NCI-H345 treated with DMSO at 0.1 percent for 48 hours (cell line): Measurements from ENCODE around the gene CNTN4.
"Not testable (repeated sequence)": the region's sequence is repeated elsewhere in the genome, so short reads cannot be mapped to it uniquely, and the experiment has no call there.

Experiments used
- DNase-seq: peaks from one replicate; lab custom pipeline; 2025; ENCODE audit not compliant: unreplicated experiment; lab: John Stamatoyannopoulos, UW

The CNTN4 gene

DNA sequence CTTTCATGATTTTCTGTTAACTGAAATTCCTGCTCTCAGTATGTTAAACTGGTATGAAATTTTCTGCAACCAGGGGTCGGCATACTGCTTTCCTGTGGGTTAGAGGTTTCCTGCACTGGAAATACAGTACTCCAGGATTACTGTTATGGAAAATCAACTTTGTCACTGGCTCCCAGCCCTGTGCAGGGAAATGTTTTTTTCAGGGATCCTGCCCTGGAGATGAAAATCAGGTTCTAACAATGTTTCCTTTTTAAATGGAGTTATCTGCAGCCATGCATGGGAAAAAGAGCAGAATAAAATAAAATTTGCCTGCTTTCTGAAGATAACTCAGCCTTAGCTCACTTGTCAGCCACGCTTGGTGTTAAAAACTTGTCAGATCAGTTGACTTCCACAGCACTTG lies 791.1 kb downstream of the CNTN4 start:
- DNase-seq = no peak

DNA sequence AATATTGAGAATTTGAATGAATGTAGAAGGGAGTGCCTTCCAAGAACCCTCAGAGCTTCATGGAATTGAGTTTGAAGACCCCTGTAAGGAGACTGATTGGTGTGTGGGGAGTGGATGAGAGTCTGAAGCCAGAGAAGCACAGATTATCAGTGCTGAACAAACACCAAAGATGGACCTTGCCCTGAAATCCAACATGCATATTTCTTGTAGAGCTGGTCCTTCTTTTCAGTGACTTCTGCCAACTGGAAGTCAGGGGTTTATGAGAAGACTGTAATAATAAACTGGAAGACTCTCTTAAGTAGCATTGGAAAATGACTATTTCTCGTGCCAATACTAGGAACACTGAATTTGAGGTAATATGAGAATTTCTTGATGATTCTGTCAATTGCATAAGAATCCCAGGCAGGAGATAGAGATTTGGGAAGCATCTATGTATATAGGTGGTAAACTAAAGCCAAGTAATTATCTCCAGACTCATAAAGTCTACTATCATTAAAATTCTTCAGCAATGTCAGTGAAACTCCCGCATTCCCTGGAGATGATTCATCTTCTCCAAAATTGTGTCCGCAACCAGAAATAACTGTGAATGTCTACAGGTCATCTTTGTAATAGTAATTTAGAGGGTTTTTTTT lies 797.8 kb downstream of the CNTN4 start:
- DNase-seq = no peak

DNA sequence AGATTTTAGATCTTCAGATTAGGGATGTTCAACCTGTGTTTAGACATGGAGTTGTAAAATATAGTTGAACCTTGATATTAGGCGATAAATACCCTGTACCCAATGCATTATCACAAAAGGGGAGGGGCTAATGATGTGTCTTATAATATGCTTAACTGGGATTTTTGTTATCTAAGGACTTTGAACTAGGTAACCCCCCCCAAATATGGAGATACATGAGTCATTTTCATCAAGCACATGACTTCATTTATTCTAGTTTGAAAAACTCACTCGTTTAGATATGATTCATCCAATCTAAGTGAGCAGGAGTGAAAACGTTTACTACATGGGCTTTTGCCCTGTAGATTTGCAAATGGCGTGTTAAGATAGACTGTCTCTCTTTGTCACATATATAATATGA lies 799.2 kb downstream of the CNTN4 start:
- no peak for DNase-seq

DNA sequence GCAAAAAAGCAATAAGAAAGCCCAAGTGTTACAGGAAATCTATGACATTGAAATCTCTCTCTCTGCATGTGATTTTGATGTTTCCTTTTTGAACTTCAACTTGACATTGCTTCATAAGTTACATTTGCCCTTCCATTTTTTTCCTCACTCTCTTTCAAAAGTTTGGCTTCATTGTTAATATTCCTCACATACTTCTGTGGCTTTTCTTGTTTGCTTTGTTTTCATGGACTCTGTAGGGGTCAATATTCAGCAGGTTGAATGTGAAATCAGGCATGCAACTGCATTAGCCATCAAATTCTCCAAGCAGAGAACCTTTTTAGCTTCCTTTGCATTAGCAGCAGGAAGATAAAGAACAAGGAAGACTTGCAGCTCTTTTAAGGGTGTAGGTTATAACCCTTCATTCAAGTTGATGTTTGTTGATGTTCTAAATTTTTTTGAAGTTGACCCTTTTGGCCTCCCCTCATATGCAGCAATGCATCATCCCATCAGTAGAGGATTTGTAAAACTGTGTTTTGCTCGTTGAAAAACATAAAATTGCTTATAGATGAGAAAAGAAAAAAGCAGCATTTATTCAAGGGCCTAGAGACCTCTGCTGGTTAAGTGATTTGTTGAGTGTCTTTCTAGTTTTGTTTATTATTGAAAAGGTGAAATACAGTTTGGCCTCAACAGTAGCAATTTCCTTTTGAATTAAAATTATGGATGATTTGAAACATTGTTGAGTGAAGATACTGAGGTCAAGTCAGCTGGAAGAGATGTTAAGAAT lies 800.1 kb downstream of the CNTN4 start:
- no peak for DNase-seq

DNA sequence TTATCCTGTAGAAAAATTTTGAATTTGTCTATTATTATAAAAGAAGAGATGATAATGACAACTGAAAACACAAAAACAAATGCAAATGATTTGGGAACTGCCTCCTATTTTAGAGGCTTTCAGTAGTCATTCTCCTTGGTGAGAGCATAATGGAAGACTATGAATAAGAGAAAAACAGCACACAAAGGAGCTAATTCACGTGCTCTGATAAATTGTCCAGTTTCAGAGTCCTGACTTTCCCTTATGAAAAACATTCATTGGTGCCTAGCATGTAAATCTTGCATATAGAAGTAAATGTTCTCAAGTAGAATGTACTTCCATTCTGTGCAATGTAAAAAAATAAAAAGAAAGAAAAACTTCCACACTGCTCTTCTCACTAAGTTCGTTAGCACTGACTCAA lies 805.4 kb downstream of the CNTN4 start:
- DNase-seq = no peak

DNA sequence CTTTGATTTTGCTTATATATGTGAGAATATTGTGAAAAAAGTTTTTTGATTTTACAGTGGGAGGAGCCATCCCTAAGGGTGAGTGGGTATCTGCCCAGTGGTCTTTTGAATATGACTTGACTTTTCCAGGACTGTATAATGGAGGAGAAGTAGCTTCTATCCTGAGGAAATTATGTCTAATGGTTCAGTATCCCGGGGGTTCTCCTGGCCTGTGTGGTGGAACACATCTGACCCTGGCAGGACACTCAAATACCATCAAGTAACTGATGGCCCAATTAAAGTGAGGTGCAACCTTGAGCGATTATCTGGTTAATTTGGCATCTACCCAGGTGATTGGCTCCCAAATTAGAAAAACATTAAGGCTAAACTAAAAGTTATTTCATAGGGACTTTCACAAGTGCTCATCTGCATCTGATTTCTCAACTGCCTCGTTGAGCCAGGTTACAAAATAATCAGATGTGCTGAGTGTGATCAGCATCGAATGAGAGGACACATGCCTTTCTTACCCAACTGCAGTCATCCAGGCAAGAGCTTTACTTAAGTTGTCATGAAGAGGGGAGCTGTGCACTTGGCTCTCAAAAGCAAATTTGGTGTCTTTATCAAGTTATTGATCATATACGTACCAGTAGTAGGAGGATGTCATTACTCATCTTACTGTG lies 810.2 kb downstream of the CNTN4 start:
- DNase-seq = no peak

DNA sequence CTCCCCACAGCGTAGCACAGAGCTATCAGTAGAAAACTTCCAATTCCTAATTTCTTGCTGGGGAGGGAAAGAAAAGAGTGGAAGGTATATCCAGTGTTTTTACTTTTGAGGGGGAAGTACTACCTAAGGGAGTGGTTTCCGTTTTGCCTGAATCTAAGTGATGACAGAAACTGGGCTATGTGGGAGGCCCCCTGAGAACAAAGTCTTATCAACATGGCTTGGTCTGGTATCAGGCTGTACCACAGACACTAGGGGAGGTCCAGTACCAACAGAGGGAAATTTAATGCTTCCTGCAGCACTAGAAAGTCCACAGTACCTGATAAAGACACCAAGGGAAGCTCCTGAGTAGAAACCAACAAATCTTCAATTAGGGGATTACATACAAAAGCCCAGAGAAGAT lies 812.3 kb downstream of the CNTN4 start:
- DNase-seq = no peak

DNA sequence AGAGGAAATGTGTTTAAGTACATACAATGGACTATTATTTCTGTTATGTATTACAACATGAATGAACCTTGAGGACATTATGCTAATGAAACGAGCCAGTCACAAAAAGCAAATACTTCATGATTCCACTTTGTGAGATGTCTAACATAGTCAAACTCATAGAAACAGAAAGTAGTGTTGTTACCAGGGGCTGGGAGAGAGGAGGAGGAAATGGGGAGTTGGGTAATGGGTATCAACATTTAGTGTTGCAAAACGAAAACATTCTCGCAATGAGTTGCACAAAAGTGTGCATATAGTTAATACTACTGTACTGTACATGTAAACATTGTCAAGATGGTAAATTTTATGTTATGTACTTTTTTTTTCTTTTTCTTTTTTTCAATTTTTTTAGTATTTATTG lies 817.2 kb downstream of the CNTN4 start:
- DNase-seq = no peak

DNA sequence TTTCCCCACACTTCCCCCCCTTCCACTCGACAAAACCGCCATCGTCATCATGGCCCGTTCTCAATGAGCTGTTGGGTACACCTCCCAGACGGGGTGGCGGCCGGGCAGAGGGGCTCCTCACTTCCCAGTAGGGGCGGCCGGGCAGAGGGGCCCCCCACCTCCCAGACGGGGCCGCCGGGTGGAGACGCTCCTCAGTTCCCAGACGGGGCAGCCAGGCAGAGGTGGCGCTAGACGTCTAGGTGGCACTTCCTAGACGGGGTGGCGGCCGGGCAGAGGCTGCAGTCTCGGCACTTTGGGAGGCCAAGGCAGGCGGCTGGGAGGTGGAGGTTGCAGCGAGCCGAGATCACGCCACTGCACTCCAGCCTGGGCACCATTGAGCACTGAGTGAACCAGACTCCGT lies 818.0 kb downstream of the CNTN4 start:
- DNase-seq = not testable (repeated sequence)

DNA sequence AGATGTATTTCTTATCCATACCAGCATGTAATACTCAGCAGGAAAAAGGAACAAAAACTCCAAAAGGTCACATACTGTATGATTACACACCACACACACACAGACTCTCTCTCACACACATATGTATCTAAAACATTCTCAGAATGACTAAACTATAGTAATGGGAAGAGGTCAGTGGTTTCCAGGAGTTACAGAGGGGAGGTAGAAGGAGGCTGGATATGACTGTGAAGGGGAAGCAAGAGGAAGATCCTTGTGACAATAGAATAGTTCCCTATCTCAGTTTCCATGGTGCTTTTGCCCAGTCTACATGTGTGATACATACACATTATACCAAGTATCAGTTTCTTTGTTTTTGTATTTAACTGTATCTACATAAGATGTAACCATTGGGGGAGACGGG lies 821.4 kb downstream of the CNTN4 start:
- no peak for DNase-seq

DNA sequence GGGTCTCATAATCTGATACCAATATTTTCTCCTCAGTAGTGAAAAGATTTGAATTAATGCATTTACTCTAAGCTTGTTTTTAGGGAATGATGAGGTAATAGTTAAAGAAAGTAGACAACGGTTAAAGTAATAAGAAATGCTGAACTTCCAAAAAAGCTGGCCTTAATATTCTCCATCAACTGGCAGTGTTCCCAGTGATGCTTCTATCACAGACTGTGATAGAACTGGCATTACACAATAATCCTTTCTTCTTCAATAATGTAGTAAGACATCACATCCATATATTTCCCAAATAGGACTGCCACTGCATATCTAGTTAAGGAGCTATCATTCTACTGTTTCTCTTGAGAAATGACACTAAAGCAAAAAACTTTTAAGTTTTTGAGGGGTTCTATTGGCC lies 822.8 kb downstream of the CNTN4 start:
- DNase-seq = no peak

DNA sequence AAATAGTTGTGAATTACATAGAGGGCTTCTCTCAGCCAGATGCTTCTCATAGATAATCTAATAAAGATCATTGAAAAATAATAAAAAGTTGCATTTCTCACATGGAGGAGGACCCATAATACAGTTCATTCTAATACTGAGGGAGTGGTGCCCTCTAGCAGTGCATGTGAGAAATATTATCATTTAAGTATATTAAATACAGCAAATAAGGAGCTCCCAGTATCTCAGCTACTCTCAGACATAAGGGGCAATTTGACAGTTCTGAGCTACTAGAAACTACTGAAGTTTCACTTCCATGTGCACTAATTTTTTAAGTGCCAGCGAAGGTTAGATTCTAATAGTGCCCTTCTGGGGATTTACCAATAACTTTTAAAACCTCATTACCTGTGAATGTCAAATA lies 823.2 kb downstream of the CNTN4 start:
- DNase-seq = no peak

DNA sequence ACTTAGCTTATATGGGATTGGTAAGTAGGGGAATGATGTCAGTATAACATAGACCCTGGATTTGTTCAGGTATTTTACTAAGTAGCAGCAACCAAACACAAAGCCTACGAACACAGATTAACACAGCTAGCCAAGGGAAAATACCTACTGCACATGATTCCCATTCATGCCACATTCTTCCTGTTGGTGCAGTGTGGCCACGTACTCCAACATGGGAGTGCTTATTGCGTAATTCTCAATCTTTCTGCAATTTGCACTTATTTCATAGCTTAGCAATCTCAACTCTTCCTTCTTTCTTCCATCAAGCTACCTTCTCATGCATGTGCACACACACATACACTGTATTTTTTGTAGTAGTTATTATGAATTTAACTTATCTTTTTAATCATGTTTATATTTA lies 824.7 kb downstream of the CNTN4 start:
- DNase-seq = no peak

DNA sequence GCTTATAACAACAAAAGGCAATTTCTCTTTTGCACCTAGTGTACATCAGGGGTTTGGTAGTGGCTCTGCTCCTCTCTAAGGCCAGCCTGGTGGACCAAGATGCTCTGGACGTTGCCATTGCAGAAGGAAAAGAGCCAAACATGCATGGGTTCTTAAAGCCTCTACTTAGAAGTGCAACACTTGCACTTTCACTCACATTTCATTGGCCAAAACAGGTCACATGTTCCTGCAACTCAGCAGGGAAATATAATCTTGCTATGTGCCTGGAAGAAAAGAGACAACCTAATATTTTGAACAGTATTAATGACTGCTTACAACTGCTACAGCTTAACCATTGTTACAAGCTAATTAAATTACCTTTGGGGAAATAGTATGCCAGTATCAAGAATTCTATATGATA lies 828.6 kb downstream of the CNTN4 start:
- DNase-seq = no peak

DNA sequence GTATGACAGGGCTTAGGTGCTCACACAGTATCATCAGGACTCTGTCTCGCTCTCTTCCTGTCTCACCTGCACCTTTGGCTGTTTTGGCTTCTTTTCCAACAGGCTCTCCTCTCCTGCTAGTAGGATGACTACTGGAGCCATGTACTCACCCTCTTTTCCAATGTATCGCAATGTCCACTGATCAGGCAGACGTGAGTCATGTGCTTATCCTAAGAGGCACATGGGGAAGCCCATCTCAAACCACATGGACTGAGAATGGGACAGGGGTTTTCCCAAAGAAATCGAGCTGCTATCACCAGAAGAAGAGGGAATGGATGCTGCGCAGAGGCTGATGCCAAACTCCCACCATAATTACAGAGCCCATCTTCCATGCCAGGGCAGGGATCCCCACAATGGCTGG lies 830.9 kb downstream of the CNTN4 start:
- DNase-seq = no peak

DNA sequence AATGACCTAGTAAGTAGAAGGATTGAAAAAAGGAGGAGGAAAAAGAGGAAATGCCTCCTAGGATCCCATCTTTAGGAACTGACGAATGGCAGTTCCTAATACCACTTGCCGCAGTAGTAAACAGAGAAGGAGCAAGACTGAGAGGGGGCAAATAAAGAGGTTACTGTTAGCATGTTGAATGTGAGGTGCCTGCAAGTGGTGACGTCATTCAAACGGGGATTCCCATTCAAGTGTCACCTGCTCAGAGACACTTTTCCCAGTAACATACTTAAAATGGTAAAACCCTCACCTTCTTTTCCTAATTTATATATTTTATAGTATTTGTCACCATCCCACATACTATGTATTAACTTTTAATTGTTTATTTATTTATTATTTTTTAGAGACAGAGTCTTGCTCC lies 832.6 kb downstream of the CNTN4 start:
- DNase-seq = no peak

DNA sequence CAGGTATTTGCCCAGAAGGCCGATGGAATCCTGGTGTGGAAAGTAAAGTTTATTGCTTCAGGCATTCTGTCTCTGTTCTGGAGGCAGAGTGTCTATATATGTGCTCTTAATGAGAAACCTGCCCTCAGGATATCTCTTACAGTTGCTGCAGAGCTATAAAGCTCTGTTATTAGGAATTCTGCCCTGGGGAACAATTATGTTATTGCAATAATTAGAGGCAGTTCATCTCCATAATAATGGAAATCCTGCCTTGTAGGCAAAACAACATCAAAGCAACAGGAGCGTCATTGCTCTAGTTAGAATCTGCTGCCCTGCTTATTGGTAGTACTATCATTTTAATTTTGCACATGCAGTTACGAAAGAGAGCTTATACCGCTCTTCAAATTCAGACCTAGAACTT lies 835.9 kb downstream of the CNTN4 start:
- DNase-seq = no peak

DNA sequence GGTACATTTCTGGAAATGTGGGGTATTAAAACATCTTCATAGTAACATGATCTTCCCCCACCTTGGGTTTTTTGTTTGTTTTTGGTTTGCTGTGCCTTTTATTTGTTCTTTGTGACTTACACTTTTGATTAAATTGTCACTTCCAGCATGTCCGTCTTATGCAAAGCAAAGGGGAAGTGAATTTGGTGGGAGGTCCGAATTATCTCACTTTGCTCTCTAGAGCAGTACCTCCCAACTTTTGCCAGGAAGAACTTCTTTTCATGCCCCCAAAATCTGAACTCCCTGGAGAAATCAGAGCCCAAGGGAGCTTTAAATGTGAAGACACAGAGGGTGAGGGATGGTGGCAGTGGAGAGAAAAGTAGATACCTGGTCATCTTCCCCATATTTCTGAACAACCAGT lies 838.4 kb downstream of the CNTN4 start:
- DNase-seq = no peak

DNA sequence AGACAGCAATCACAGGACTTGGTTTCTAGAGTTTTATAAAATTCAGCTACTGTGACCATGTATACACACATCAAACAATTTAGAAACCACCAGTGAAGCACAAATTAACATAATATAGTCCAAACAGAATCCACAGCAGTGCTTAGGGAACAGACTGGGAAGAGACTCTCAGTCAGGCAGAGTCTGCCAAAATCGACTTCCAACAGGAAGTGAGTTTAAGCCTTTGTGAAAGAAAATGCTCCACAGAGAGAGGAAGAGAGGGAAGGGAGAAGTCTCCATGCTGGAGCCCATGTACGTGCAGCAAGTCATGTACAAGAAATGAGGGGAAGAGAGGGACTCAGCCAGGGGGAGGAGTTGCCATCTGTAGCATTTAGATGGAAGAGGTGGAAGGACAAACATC lies 838.9 kb downstream of the CNTN4 start:
- no peak for DNase-seq

DNA sequence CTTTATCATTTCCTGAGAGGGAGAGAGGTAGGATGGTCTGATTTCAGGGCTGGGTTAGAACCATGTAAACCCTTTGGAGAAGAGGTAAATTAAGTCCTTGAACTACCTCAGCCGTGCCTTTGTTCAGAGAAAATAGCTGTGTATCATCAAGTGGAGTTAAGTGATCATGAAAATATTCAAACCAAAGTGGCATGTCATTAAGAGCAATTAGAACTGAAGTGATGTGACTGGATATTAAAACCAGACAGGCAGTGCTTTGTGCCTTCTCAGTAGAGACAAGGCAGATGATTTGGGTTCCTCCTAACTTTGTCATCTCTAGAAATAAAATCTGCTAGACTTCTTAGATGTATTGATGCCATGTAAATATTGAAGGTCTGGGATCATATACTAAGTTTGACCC lies 840.0 kb downstream of the CNTN4 start:
- no peak for DNase-seq

DNA sequence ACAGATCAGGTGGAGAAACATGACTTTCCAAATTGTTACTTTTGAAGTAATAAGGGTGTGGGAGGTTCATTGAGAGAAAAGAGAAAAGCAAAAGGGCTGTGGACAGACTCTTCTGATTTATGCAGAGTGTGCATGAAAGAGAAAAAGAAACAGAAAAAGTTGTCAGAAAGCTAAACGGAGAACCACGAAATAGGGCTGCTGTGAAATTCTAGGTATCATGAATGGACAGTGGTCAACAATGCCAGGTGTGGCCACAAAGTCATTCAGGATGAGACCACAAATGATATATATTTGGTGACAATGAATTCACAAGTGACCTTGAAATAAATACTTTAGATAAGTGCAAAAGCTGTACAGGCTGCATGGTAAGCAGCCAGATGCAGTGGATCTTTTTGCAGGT lies 841.4 kb downstream of the CNTN4 start:
- DNase-seq = no peak

DNA sequence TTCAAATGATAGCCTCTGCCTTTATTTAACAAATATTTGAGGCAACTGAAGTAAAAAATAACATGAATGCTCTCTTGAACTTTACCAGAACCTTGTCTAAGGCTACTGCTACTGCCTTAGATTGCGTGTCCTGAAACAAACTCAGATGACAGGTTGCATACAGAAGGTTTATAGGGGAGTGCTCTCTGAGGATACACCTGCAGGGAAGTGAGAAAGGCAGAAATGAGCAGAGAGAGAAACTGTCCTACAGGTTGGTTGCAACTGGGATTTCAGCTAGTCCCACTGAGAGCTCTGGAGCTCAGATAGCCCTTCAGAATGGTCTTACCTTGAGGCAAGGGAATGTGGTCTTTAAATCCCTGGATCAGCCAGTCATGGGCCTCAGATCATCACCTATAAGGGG lies 846.0 kb downstream of the CNTN4 start:
- DNase-seq = no peak

DNA sequence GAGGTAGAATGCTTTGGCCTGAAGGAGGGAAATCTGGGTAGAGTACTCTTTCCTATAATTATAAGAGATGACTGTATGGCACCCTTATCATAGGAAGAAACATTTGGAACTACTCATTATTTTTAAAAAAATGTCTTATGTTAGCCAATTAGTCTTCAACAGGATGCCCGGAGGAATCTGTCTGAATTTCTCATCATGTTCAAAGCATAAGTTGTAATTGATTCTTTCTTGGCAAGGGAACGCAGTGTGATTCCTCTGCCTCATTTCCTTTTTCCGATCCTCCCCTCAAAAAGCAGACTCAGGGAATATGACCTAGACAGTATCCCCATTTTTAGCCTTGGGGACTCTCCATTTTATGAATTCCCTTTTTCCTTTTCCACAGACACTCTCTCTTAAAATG lies 846.5 kb downstream of the CNTN4 start:
- DNase-seq = no peak
